HCT116 (cell line): ENCODE measurements around the gene PTPN22. TPM values are rescaled to one million over a fixed set of nuclear protein-coding genes. Genes with fewer than 3 reads are reported as not detected.

Source experiments
- ATAC-seq: fragments of 200-7000 bp; cut with Tn5 transposase; 2 replicates; pipeline ENCODE4 v1.9.1; 2020; ENCODE audit warnings: mild to moderate bottlenecking, moderate library complexity
- BruUV-seq: library from RNA; stranded (reverse); fragments of 400-500 nt; replicated peaks from 2 replicates; lab custom pipeline; 2021; lab: Mats Ljungman, UMichigan
- CTCF ChIA-PET: fragments of 300-600 bp; sonication (Branson Sonifier 250); formaldehyde crosslinking; loops from one replicate; lab custom pipeline; 2021; ENCODE audit warnings: antibody characterized with exemption; lab: Charles Lee
- POLR2A ChIA-PET: fragments of 300-600, 350-600 bp; sonication (Branson Sonifier 250); formaldehyde crosslinking; loops from one replicate; lab custom pipeline; 2021; ENCODE audit warnings: antibody characterized with exemption; lab: Charles Lee
- RAD21 ChIA-PET, 2 experiments: fragments of 300-600 bp; sonication (Branson Sonifier 250); formaldehyde crosslinking; loops; one replicate each; lab custom pipeline; 2023; ENCODE audit warnings: low total read pairs in 2 of 2; ENCODE audit not compliant: uncharacterized antibody in 2 of 2, unreplicated experiment in 2 of 2, low non-redundant PET in 1 of 2; lab: Charles Lee
- DNase-seq: peaks from one replicate; pipeline ENCODE4 v3.0.0-alpha.2; 2010; ENCODE audit warnings: low read depth, low spot score
- H2AFZ ChIP-seq: fragments of 200-600 bp; shearing (Covaris generic), sonication (generic); 2 replicates; pipeline ENCODE4 v1.6.1; 2017; ENCODE audit warnings: low read depth, mixed run types, mixed read lengths, antibody characterized with exemption, low read length; ENCODE audit not compliant: poor library complexity, severe bottlenecking
- H3K27ac ChIP-seq: 2 replicates; pipeline ENCODE4 v1.5.1; 2012; ENCODE audit warnings: low read depth, low read length
- H3K27me3 ChIP-seq: fragments of 200-600 bp; sonication (generic); 2 replicates; pipeline ENCODE4 v1.6.1; 2016; ENCODE audit warnings: mixed run types, low read length, mixed read lengths; ENCODE audit not compliant: insufficient read depth
- H3K36me3 ChIP-seq, 2 experiments: fragments of 200-500 bp in 1 of 2; fragments of 200-600 bp in 1 of 2; sonication (Bioruptor generic) in 1 of 2; sonication (generic) in 1 of 2; 2 replicates each; pipeline versions ENCODE4 v1.5.1 to v1.6.1; 2014 to 2016; ENCODE audit warnings: low read length in 2 of 2, inconsistent platforms in 1 of 2, mixed read lengths in 1 of 2, mixed run types in 1 of 2; ENCODE audit not compliant: insufficient read depth in 2 of 2, control insufficient read depth in 1 of 2
- H3K4me1 ChIP-seq, 2 experiments: fragments of 200-600 bp in 1 of 2; sonication (generic) in 1 of 2; 2 replicates each; pipeline versions ENCODE4 v1.5.1 to v1.6.1; 2012 to 2017; ENCODE audit warnings: low read length in 2 of 2, inconsistent platforms in 1 of 2, mild to moderate bottlenecking in 1 of 2, mixed read lengths in 1 of 2, mixed run types in 1 of 2, moderate library complexity in 1 of 2; ENCODE audit not compliant: insufficient read depth in 2 of 2, control insufficient read depth in 1 of 2
- H3K4me2 ChIP-seq: fragments of 200-600 bp; sonication (generic); 2 replicates; pipeline ENCODE4 v1.6.1; 2017; ENCODE audit warnings: mixed run types, low read length, mixed read lengths
- H3K4me3 ChIP-seq, 2 experiments: fragments of 200-600 bp in 1 of 2; sonication (generic) in 1 of 2; replicated peaks in 1 of 2; 2 replicates each; pipeline ENCODE4 v1.5.1; 2011 to 2016; ENCODE audit warnings: low read length in 2 of 2, control low read depth in 1 of 2, low read depth in 1 of 2, mild to moderate bottlenecking in 1 of 2, mixed read lengths in 1 of 2, mixed run types in 1 of 2
- H3K79me2 ChIP-seq: fragments of 200-600 bp; sonication (generic); 2 replicates; pipeline ENCODE4 v1.6.1; 2017; ENCODE audit warnings: mild to moderate bottlenecking, mixed run types, low read length, moderate library complexity, mixed read lengths; ENCODE audit not compliant: insufficient read depth
- H3K9ac ChIP-seq: fragments of 200-600 bp; sonication (generic); 2 replicates; pipeline ENCODE4 v1.6.1; 2016; ENCODE audit warnings: low read length, mixed read lengths
- H3K9me2 ChIP-seq: fragments of 200-600 bp; sonication (generic), shearing (Covaris generic); 2 replicates; pipeline ENCODE4 v1.6.1; 2017; ENCODE audit warnings: mixed run types, mild to moderate bottlenecking, moderate library complexity; ENCODE audit not compliant: insufficient read depth
- H3K9me3 ChIP-seq, 2 experiments: fragments of 200-500 bp in 1 of 2; fragments of 200-600 bp in 1 of 2; sonication (Bioruptor generic) in 1 of 2; sonication (generic) in 1 of 2; 2 replicates each; pipeline ENCODE4 v1.6.1; 2014 to 2017; ENCODE audit warnings: low read length in 2 of 2, mixed read lengths in 2 of 2, inconsistent platforms in 1 of 2, low read depth in 1 of 2, mild to moderate bottlenecking in 1 of 2, mixed run types in 1 of 2, moderate library complexity in 1 of 2; ENCODE audit not compliant: control insufficient read depth in 1 of 2, insufficient read depth in 1 of 2
- H4K20me1 ChIP-seq: fragments of 200-600 bp; sonication (generic), shearing (Covaris generic); 2 replicates; pipeline ENCODE4 v1.6.1; 2017; ENCODE audit warnings: mixed run types, mild to moderate bottlenecking, moderate library complexity; ENCODE audit not compliant: insufficient read depth
- ATF3 ChIP-seq: IDR thresholded peaks from 2 replicates; pipeline ENCODE4 v1.6.1; 2012
- CEBPB ChIP-seq: IDR thresholded peaks from 2 replicates; pipeline ENCODE4 v1.6.1; 2012; ENCODE audit warnings: low read depth
- CTCF ChIP-seq, 3 experiments: fragments of 200-600 bp in 1 of 3; sonication (generic) in 1 of 3; IDR thresholded peaks in 2 of 3; conservative IDR thresholded peaks in 1 of 3; 2 replicates each; pipeline ENCODE4 v1.5.1; 2012 to 2017; ENCODE audit warnings: low read depth in 2 of 3, low read length in 2 of 3, antibody characterized with exemption in 1 of 3, borderline replicate concordance in 1 of 3, control low read depth in 1 of 3, mild to moderate bottlenecking in 1 of 3, mixed read lengths in 1 of 3, mixed run types in 1 of 3, moderate library complexity in 1 of 3; ENCODE audit not compliant: insufficient read depth in 1 of 3
- EGR1 ChIP-seq: IDR thresholded peaks from 2 replicates; pipeline ENCODE4 v1.6.1; 2012; ENCODE audit warnings: low read depth
- MAX ChIP-seq: IDR thresholded peaks from 2 replicates; pipeline ENCODE4 v1.6.1; 2012
- POLR2A ChIP-seq: IDR thresholded peaks from 2 replicates; pipeline ENCODE4 v1.7.0; 2011; ENCODE audit warnings: borderline replicate concordance; ENCODE audit not compliant: insufficient read depth, insufficient read length; ENCODE audit errors: extremely low read depth
- REST ChIP-seq: IDR thresholded peaks from 2 replicates; pipeline ENCODE4 v1.6.1; 2012; ENCODE audit warnings: low read depth
- TCF7L2 ChIP-seq: IDR thresholded peaks from 2 replicates; pipeline ENCODE4 v1.7.0; 2011; ENCODE audit warnings: borderline replicate concordance, inconsistent platforms; ENCODE audit not compliant: insufficient read depth, insufficient read length; ENCODE audit errors: extremely low read depth
- YY1 ChIP-seq: IDR thresholded peaks from 2 replicates; pipeline ENCODE4 v1.6.1; 2011; ENCODE audit warnings: low read length, low read depth, moderate library complexity, mild to moderate bottlenecking; ENCODE audit not compliant: insufficient replicate concordance; ENCODE audit errors: extremely low read depth
- ZBTB33 ChIP-seq: IDR thresholded peaks from 2 replicates; pipeline ENCODE4 v1.6.1; 2011; ENCODE audit warnings: mild to moderate bottlenecking, low read length, moderate library complexity; ENCODE audit not compliant: insufficient replicate concordance; ENCODE audit errors: extremely low read depth
- ZFX ChIP-seq: fragments of 450-650 bp; IDR thresholded peaks from 2 replicates; pipeline ENCODE4 v1.6.1; 2017
- ZNF274 ChIP-seq: fragments of 200-500 bp; sonication (Bioruptor generic); IDR thresholded peaks from 2 replicates; pipeline ENCODE4 v1.6.1; 2014; ENCODE audit warnings: mild to moderate bottlenecking, low read depth, low read length, inconsistent platforms
- intact Hi-C: fragments of 100-400 bp; cut with micrococcal nuclease; formaldehyde crosslinking; loops from 2 replicates; pipeline ENCODE4 v1.10.0; 2022
- total RNA-seq: library from RNA; stranded (reverse); gene quantifications from one replicate; pipeline ENCODE4 v1.2.1, GENCODE V29; 2021; ENCODE audit not compliant: unreplicated experiment

The PTPN22 gene
- total RNA-seq, 1 experiment from 2014 or later, result 0.17 TPM

- no peak overlapping the region for H3K27ac ChIP-seq
- no peaks in the 10 kb centered on the region for H3K79me2 ChIP-seq
- RAD21 ChIA-PET, result no interaction called here
- POLR2A ChIA-PET, result interaction anchor here (1.9 kb wide), 1 partner anchor 11 kb away, joined by 5 read pairs; no protein-coding TSS in a partner anchor
- no peaks in the 10 kb centered on the region for H3K9me3 ChIP-seq
- TF ChIP-seq MAX (no peak), YY1 (no peak), CEBPB (no peak), ZBTB33 (no peak), ZNF274 (no peak), TCF7L2 (no peak), CTCF (IDR thresholded peaks at IDR 0.05 in 2 of 3, conservative IDR thresholded peaks at IDR 0.05 in 1 of 3; ENCODE audit: borderline replicate concordance in 1 of 3, insufficient read depth in 1 of 3, low read depth in 2 of 3, low read length in 2 of 3) (no peak), EGR1 (no peak), REST (no peak), ZFX (no peak), ATF3 (no peak), POLR2A (no peak)
- no peaks in the 10 kb centered on the region for H4K20me1 ChIP-seq
- no peaks in the 10 kb centered on the region for H3K4me1 ChIP-seq
- no TSS peak for BruUV-seq
- H3K27me3 ChIP-seq, result no peaks in the 10 kb centered on the region
- no peak overlapping the region for H3K4me2 ChIP-seq
- H3K9me2 ChIP-seq, result no peaks in the 10 kb centered on the region
- ATAC-seq (no peak), DNase-seq (no peak)
- H3K9ac ChIP-seq, result no peak overlapping the region
- H3K36me3 ChIP-seq, result peaks cover 1 to 2% of the 10 kb centered on the region in 2 experiments; a peak in 1 of 4 replicates
- intact Hi-C loops, result no loop called here
- no peak overlapping the region for H2AFZ ChIP-seq
- CTCF ChIA-PET, result no interaction called here
- H3K4me3 ChIP-seq, result no peak overlapping the region
Measured at GRCh38 chr1:113916974-113917373, 45.5 kb upstream of the PTPN22 start.
